Measurements from ENCODE around the gene L1TD1.

- TF ChIP-seq POLR2A (IDR thresholded peaks at IDR 0.05), result no peak
- no peak for TF ChIP-seq CTCF (IDR thresholded peaks at IDR 0.05)
Measured at GRCh38 chr1:62208970-62209369, 14.3 kb downstream of the L1TD1 start.

Data from adrenal gland (tissue), 5 donors.